ENCODE data around the gene ZRANB1. TPM values are rescaled to one million over a fixed set of nuclear protein-coding genes. Genes with fewer than 3 reads are reported as not detected.

ZRANB1 gene
- total RNA-seq, 4 donors from 2014 or later: 35.5 to 44.7 (median 37.4) TPM

DNA sequence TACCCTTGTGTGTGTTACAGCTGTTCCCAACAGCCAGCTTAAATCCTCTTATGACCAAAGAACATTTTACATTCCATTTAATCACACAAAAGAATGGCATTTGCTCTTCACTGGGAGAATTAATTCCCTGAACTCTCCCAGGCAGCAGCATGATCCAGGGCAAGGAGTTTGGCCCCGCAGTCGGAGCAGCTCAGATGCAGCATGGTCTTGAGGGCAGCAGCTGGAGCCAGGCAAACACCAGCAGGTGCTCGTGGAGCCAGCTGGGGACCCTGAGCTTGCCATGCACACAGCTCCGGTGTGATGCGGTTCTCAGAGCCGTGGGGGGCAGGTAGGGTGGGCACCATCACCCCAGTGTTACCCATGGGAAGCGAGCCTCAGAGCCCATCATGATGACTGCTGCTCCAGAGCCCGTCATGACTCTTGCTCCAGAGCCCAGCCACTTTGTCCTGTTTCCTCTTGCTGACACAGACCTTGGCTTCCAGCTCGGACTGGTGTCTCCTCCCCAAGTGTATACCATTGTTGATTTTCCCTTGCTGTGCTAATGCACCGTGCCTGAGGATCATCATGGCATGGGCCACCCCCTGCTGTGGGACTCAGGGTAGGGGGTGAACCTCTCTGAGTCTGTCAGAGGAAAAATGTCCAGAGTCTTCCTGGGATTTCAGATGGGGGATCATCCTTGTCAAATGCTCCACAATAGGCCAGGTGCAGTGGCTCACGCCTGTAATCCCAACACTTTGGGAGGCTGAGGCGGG, 75.8 kb downstream of the ZRANB1 start:
- no peak for TF ChIP-seq CTCF (IDR thresholded peaks at IDR 0.05; ENCODE audit: low read depth)

- no peak for TF ChIP-seq CTCF (IDR thresholded peaks at IDR 0.05; ENCODE audit: low read depth)
Observed at GRCh38 chr10:125018576-125019143, 76.7 kb downstream of the ZRANB1 start.

GRCh38 chr10:125020386-125020785, 78.5 kb downstream of the ZRANB1 start:
- TF ChIP-seq CTCF (IDR thresholded peaks at IDR 0.05; ENCODE audit: low read depth): no peak

DNA sequence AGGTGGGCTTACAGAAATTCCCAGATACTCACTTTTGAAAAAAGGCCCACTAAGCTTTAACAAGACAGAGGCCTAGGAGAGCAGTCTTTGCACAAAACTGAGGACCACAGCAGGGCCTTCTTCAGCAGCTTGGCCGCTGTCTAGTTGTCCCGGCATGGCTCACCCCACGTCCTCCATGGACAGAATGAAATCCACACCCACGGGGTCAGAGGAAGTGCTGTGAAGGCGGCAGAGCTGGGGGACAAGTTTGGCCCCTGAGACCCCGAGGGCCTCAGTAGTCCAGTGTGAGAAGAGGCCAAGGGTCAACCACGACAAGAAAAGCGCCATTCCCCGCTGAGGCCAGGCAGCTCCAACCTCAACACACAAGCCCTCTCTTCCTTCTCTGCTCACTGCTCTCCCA, 78.9 kb downstream of the ZRANB1 start:
- TF ChIP-seq CTCF (IDR thresholded peaks at IDR 0.05; ENCODE audit: low read depth): no peak

DNA sequence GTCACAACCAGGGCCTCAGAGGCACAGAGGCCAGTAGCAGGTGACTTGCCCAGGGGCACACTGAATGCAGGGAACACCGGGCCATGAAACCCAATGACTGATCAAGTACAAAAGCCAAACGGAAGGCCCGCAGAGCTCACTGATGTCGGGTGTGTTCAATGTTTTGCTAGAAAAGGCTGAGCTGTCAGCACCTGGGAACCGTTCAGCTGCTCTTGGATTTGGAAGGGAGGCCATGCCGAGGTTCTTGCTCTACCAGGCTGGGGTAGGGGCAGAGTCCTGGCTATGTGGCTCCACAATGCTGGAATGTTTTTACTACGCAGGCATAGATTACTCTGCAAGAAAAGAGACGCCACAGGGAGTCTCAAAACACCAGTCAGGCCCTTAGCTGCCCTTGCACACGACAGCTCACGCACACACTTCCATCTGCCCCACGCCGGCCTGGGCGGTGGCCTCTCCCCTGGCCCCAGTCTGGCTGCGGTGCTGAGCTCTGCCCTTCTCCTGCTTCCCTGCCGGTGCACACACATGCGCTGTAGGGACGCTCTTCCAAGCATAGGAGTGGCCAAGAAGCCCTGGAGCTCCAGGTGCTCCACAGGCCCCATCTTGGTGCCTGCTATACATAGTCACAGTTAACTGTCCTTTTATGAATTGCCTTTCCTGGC, 79.9 kb downstream of the ZRANB1 start:
- TF ChIP-seq CTCF (IDR thresholded peaks at IDR 0.05; ENCODE audit: low read depth): no peak

- TF ChIP-seq CTCF (IDR thresholded peaks at IDR 0.05; ENCODE audit: low read depth): no peak
Observed at GRCh38 chr10:125022671-125023070, 80.7 kb downstream of the ZRANB1 start.

DNA sequence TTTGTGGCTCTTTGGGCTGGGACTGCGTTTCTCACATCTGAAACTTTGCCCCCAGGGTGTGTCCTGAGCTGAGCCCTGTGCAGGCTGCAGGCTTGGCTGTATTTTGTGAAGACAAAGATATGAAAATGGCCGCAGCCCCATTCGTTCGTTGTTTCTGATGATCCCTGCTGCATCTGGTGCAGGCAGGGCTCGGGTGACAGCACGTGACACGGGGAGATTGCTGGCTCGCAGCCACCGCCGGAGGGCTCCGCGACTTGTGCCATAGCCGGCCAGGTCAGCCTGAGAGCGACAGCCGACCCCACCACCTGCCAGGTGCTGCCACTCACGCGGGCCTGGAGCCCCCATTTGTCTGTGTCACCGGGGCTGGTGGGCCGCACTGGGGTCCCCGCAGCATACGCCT, 81.3 kb downstream of the ZRANB1 start:
- no peak for TF ChIP-seq CTCF (IDR thresholded peaks at IDR 0.05; ENCODE audit: low read depth)

All from subcutaneous adipose tissue (tissue), 4 donors.